Measurements from ENCODE around the gene PPP1R16B. TPM values are rescaled to one million over a fixed set of nuclear protein-coding genes. Genes with fewer than 3 reads are reported as not detected.

The PPP1R16B gene
- total RNA-seq: 10 to 100 TPM; 54.3 to 55.1 TPM
- polyA plus RNA-seq: 10 to 100 TPM; 17.3 to 36.7 TPM

DNA sequence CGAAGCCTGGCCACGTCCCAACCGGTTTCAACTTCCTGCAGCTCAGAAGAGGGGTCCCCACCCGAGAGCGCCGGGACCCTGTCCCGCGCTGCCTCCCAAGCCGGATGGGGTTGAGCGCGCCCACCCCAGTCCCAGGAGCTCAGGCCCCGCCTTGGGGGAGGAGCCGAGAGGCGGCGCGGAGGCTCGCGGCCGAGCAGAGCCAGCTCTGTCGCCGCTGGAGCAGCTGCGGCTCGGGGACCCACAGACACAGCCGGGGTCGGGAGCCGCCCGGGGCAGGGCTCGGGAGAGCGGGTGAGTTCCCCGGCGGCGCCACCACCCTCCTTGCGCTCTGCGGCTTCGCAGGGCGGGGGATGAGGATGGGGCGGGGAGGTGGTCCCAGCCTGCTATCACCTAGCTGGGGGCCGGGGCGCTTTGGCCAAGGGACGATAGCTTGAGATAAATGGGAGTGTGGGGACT is at the start of gene PPP1R16B:
TSS of gene PPP1R16B (plus strand) at position 196 of the 456 bp plus-strand sequence. CDS start 30,229 bp downstream, outside the sequence.
- peak within 1 kb of the TSS; percentile 76 to 94 for H3K4me3 ChIP-seq (ENCODE audit: low read length in 2 of 2)
- ChIA-PET CTCF (ENCODE audit: partially characterized antibody) (interaction anchor here (0.7 to 7.3 kb wide), 16 partner anchors 10 to 156 kb away, joined by 3 to 114 read pairs (median 4); partner anchors contain the start of gene DHX35), POLR2A (ENCODE audit: partially characterized antibody) (interaction anchor here (1.0 to 7.0 kb wide), 21 partner anchors 10 to 156 kb away, joined by 3 to 185 read pairs (median 8); partner anchors contain the start of genes ACTR5, DHX35 and FAM83D)
- intact Hi-C loops (cut with micrococcal nuclease): loop anchor here (1.0 to 5.0 kb wide), 5 partner anchors 57 to 157 kb away; partner anchors contain the start of genes ACTR5 and DHX35
- peak; percentile 79 to 84 (median 80) for DNase-seq
- Mint-ChIP-seq H3K27ac (peak within 1 kb of the TSS; percentile 97 to 100 (median 99)), H3K4me1 (peaks cover 45 to 58% (median 50%) of the 10 kb centered on the region in 4 donors), H3K9me3 (no peaks in the 10 kb centered on the region), H3K4me3 (peak within 1 kb of the TSS; percentile 87 to 94 (median 92)), H3K36me3 (peaks cover 7 to 41% of the 10 kb centered on the region in 2 donors), H3K27me3 (no peaks in the 10 kb centered on the region)
- peaks cover 2% of the 10 kb centered on the region for H3K36me3 ChIP-seq (ENCODE audit: insufficient read depth, low read length)
- peaks cover 59% of the 10 kb centered on the region for H3K4me1 ChIP-seq (ENCODE audit: insufficient read depth, low read length)
- H3K9me3 ChIP-seq (ENCODE audit: control insufficient read depth in 1 of 2, low read length in 2 of 2): no peaks in the 10 kb centered on the region
- H3K27me3 ChIP-seq (ENCODE audit: insufficient read depth, low read length): no peaks in the 10 kb centered on the region
- peak within 1 kb of the TSS; percentile 96 for H3K27ac ChIP-seq (ENCODE audit: low read depth, low read length)

DNA sequence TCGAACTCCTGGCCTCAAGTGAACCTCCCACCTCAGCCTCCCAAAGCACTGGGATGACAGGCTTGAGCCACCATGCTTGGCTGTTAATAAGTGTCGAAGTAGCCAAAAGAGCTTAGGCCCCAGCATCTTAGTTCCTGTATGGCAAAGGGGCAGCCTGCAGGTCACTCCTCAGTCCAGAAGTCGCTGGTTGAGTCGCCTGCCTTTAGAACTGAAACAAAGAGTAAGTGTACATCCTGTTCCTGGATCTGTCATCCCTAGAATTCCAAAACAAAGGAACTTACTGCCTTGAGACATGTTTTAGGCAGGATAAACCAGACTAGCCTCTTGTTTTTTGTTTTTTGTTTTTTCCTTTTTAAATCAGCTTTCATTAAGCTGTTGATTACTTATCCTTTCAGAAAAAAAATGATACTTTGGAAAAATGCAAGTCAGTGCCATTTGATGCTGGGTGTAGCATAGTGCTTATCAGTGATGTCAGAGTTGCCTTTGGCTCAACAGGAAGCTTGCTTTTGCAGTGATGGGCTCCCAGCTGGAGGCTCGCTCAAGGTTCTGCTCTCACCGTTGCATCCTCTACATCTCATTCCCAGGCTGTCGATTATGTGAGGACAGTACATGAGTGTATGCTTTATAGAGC is 48.2 kb upstream of the PPP1R16B start:
- DNase-seq: no peak
- Histone ChIP-seq H3K27me3 (ENCODE audit: insufficient read depth, low read length) (no peaks in the 10 kb centered on the region), H3K9me3 (ENCODE audit: control insufficient read depth in 1 of 2, low read length in 2 of 2) (no peaks in the 10 kb centered on the region), H3K4me1 (ENCODE audit: insufficient read depth, low read length) (no peaks in the 10 kb centered on the region), H3K27ac (ENCODE audit: low read depth, low read length) (no peak overlapping the region), H3K4me3 (ENCODE audit: low read length in 2 of 2) (no peak overlapping the region), H3K36me3 (ENCODE audit: insufficient read depth, low read length) (peaks cover 78% of the 10 kb centered on the region)
- H3K4me3 Mint-ChIP-seq: no peak overlapping the region
- CTCF ChIA-PET (ENCODE audit: partially characterized antibody): interaction anchor here (1.2 to 2.3 kb wide), 4 partner anchors 8 to 138 kb away, joined by 3 to 6 read pairs (median 4); no protein-coding TSS in a partner anchor
- no peaks in the 10 kb centered on the region for H3K9me3 Mint-ChIP-seq
- no peak overlapping the region for H3K27ac Mint-ChIP-seq
- peaks cover 66 to 77% of the 10 kb centered on the region in 2 donors for H3K36me3 Mint-ChIP-seq
- H3K27me3 Mint-ChIP-seq: no peaks in the 10 kb centered on the region
- peaks cover 0 to 9% (median 1%) of the 10 kb centered on the region in 4 donors for H3K4me1 Mint-ChIP-seq
- intact Hi-C loops (cut with micrococcal nuclease): no loop called here
- POLR2A ChIA-PET (ENCODE audit: partially characterized antibody): no interaction called here

DNA sequence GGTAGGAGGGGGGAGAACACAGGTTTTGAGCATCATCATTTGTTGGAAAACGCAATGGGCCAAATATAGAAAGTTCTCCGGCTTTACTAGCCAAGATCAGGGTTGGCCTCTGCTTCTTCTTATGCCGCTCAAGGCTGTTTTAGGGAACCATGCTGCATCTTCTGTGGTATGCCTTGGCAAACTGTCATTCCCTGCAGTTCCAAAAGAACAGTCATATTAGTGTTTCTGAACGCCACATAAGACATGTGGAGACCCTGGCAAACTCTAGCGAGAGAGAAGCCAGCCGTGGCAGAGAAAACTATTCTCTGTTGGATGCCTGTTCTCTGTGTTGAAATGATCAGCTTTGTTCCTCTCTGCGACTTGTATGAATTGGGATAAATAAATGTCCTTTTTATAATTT is 46.4 kb upstream of the PPP1R16B start:
- H3K36me3 Mint-ChIP-seq: peaks cover 77 to 81% of the 10 kb centered on the region in 2 donors
- Histone ChIP-seq H3K27me3 (ENCODE audit: insufficient read depth, low read length) (no peaks in the 10 kb centered on the region), H3K4me1 (ENCODE audit: insufficient read depth, low read length) (no peaks in the 10 kb centered on the region), H3K36me3 (ENCODE audit: insufficient read depth, low read length) (peaks cover 77% of the 10 kb centered on the region), H3K4me3 (ENCODE audit: low read length in 2 of 2) (no peak overlapping the region), H3K9me3 (ENCODE audit: control insufficient read depth in 1 of 2, low read length in 2 of 2) (no peaks in the 10 kb centered on the region), H3K27ac (ENCODE audit: low read depth, low read length) (no peak overlapping the region)
- DNase-seq: no peak
- intact Hi-C loops (cut with micrococcal nuclease): no loop called here
- H3K9me3 Mint-ChIP-seq: no peaks in the 10 kb centered on the region
- peaks cover 0 to 9% (median 2%) of the 10 kb centered on the region in 4 donors for H3K4me1 Mint-ChIP-seq
- CTCF ChIA-PET (ENCODE audit: partially characterized antibody): interaction anchor here (0.7 to 2.2 kb wide), 3 partner anchors 28 to 147 kb away, joined by 3 to 14 read pairs (median 5); no protein-coding TSS in a partner anchor
- H3K27ac Mint-ChIP-seq: no peak overlapping the region
- POLR2A ChIA-PET (ENCODE audit: partially characterized antibody): no interaction called here
- no peaks in the 10 kb centered on the region for H3K27me3 Mint-ChIP-seq
- no peak overlapping the region for H3K4me3 Mint-ChIP-seq

DNA sequence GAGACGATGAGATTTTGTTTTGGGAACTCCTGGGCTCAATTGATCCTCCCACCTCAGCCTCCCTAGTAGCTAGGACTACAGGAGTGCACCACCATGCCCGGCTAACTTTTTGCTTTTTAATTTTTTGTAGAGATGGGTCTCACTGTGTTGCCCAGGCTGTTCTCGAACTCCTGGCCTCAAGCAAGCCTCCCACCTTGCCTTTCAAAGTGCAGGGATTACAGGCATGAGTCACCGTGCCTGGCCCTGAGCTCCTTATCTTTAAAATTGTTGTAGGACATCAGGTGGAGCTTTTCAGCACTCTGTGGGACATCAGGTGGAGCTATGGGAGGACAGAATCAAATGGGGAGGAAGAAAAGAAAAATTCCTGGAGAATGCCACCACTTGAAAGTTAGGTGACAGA is 44.5 kb upstream of the PPP1R16B start:
- POLR2A ChIA-PET (ENCODE audit: partially characterized antibody): interaction anchor here (1.1 kb wide), 1 partner anchor 11 kb away, joined by 4 read pairs; no protein-coding TSS in a partner anchor
- H3K36me3 ChIP-seq (ENCODE audit: insufficient read depth, low read length): peaks cover 77% of the 10 kb centered on the region
- peak overlapping the region in 2 of 7 donors; percentile 37 to 77 for H3K27ac Mint-ChIP-seq
- H3K36me3 Mint-ChIP-seq: peaks cover 77 to 82% of the 10 kb centered on the region in 2 donors
- no peak for DNase-seq
- H3K4me3 ChIP-seq (ENCODE audit: low read length in 2 of 2): no peak overlapping the region
- H3K27me3 ChIP-seq (ENCODE audit: insufficient read depth, low read length): no peaks in the 10 kb centered on the region
- no peak overlapping the region for H3K4me3 Mint-ChIP-seq
- H3K9me3 ChIP-seq (ENCODE audit: control insufficient read depth in 1 of 2, low read length in 2 of 2): no peaks in the 10 kb centered on the region
- H3K4me1 Mint-ChIP-seq: peaks cover 0 to 4% (median 2%) of the 10 kb centered on the region in 4 donors
- intact Hi-C loops (cut with micrococcal nuclease): no loop called here
- H3K4me1 ChIP-seq (ENCODE audit: insufficient read depth, low read length): no peaks in the 10 kb centered on the region
- no peak overlapping the region for H3K27ac ChIP-seq (ENCODE audit: low read depth, low read length)
- CTCF ChIA-PET (ENCODE audit: partially characterized antibody): interaction anchor here (1.3 to 3.0 kb wide), 2 partner anchors 9 to 115 kb away, joined by 5 to 14 read pairs; no protein-coding TSS in a partner anchor
- H3K27me3 Mint-ChIP-seq: no peaks in the 10 kb centered on the region
- no peaks in the 10 kb centered on the region for H3K9me3 Mint-ChIP-seq

DNA sequence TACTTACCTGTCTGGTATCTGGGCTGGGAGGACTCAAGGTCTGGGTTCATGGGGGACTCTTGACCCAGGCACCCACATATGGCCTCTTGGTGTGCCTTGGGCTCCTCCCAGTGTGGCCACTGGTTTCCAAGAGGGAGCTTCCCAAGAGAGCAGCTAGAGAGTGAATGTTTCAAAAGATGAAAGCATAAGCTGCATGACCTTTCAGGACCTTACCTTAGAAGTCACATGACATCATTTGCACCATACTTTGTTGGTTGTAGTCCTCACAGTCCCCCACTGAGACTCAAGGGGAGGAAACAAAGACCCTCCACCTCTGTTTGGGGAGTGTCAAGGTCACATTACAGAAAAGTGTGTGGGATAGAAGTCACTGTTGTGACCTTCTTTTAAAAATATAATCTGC is 43.3 kb upstream of the PPP1R16B start:
- H3K4me3 Mint-ChIP-seq: no peak overlapping the region
- intact Hi-C loops (cut with micrococcal nuclease): no loop called here
- ChIA-PET POLR2A (ENCODE audit: partially characterized antibody) (no interaction called here), CTCF (ENCODE audit: partially characterized antibody) (interaction anchor here (3.0 kb wide), 1 partner anchor 10 kb away, joined by 14 read pairs; no protein-coding TSS in a partner anchor)
- H3K27ac ChIP-seq (ENCODE audit: low read depth, low read length): no peak overlapping the region
- H3K36me3 Mint-ChIP-seq: peaks cover 76 to 87% of the 10 kb centered on the region in 2 donors
- no peaks in the 10 kb centered on the region for H3K27me3 Mint-ChIP-seq
- H3K4me3 ChIP-seq (ENCODE audit: low read length in 2 of 2): no peak overlapping the region
- peaks cover 0 to 4% (median 2%) of the 10 kb centered on the region in 4 donors for H3K4me1 Mint-ChIP-seq
- DNase-seq: no peak
- peaks cover 77% of the 10 kb centered on the region for H3K36me3 ChIP-seq (ENCODE audit: insufficient read depth, low read length)
- peak overlapping the region in 2 of 7 donors; percentile 53 to 64 for H3K27ac Mint-ChIP-seq
- H3K4me1 ChIP-seq (ENCODE audit: insufficient read depth, low read length): no peaks in the 10 kb centered on the region
- H3K9me3 ChIP-seq (ENCODE audit: control insufficient read depth in 1 of 2, low read length in 2 of 2): no peaks in the 10 kb centered on the region
- H3K9me3 Mint-ChIP-seq: no peaks in the 10 kb centered on the region
- no peaks in the 10 kb centered on the region for H3K27me3 ChIP-seq (ENCODE audit: insufficient read depth, low read length)

DNA sequence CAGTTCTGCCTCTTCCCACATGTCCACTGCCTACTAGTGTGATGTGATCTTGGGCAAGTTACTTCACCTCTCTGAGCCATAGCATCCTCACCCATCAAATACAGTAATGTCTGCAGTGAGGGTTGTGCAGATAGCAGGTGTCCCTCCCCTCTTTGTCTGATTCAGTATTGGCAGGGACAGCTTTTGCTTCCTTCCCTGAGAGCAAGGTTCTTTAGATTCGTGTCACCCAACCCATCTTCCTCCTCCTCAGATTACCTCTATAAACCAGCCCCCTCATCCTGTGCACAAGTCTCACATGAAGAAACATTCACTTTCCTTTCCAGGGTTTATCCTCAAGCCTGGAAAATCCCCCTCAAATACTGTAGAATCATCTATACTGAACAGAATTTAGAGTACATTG is 41.9 kb upstream of the PPP1R16B start:
- peaks cover 81 to 92% of the 10 kb centered on the region in 2 donors for H3K36me3 Mint-ChIP-seq
- no peak overlapping the region for H3K4me3 Mint-ChIP-seq
- no peaks in the 10 kb centered on the region for H3K9me3 Mint-ChIP-seq
- H3K4me1 ChIP-seq (ENCODE audit: insufficient read depth, low read length): no peaks in the 10 kb centered on the region
- POLR2A ChIA-PET (ENCODE audit: partially characterized antibody): no interaction called here
- H3K27me3 ChIP-seq (ENCODE audit: insufficient read depth, low read length): no peaks in the 10 kb centered on the region
- peak overlapping the region in 4 of 7 donors; percentile 2 to 16 (median 4) for H3K27ac Mint-ChIP-seq
- no peaks in the 10 kb centered on the region for H3K27me3 Mint-ChIP-seq
- H3K36me3 ChIP-seq (ENCODE audit: insufficient read depth, low read length): peaks cover 77% of the 10 kb centered on the region
- H3K4me1 Mint-ChIP-seq: peaks cover 0 to 4% (median 2%) of the 10 kb centered on the region in 4 donors
- no peak for DNase-seq
- no peak overlapping the region for H3K4me3 ChIP-seq (ENCODE audit: low read length in 2 of 2)
- CTCF ChIA-PET (ENCODE audit: partially characterized antibody): interaction anchor here (1.1 to 3.1 kb wide), 2 partner anchors 11 to 130 kb away, joined by 4 to 11 read pairs; no protein-coding TSS in a partner anchor
- intact Hi-C loops (cut with micrococcal nuclease): no loop called here
- no peaks in the 10 kb centered on the region for H3K9me3 ChIP-seq (ENCODE audit: control insufficient read depth in 1 of 2, low read length in 2 of 2)
- H3K27ac ChIP-seq (ENCODE audit: low read depth, low read length): no peak overlapping the region
